SIG-M5 (cell line): ENCODE measurements around the gene CACNB1.
"Not testable (repeated sequence)": the region's sequence is repeated elsewhere in the genome, so short reads cannot be mapped to it uniquely, and the experiment has no call there.

ENCODE experiments used
- DNase-seq: peaks from one replicate; lab custom pipeline; 2025; lab: John Stamatoyannopoulos, UW

Gene CACNB1

DNA sequence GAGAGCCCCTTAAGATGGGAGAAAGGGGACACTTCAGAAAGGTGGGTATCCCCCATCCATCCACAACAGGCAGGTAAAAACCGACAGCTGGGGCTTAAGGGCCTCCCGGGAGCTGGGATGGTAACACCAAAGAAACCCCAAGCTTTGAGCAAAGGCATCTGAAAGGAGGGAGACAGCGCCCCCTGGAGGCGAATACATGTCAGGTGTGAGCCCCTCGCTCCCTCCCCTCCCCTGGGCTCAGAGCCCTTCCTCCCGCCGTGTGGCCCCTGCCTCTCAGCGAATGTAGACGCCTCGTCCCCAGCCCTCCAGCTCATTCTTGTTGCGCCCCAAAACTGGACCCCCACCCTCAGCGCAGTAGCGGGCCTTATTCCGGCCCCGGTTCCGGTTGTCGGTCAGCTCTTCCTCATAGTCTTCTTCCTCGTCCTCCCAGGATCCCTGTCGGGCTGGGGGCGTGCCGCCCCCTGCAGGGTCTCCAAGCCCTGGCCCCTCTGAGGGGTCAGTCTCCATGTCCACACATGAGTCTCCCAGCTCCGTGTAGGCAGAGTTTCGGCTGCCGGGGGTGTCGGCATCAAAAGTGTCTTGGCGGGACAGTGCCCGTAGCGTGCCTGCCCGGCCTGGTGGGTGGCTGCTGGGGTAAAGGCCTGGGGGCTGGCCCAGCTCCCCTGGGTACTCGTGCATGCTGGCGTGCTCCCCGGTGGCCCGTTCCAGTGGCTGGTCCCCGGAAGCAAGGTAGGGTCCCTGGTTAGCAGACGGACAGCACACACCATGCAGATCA is 22.4 kb downstream of the CACNB1 start:
- no peak for DNase-seq

DNA sequence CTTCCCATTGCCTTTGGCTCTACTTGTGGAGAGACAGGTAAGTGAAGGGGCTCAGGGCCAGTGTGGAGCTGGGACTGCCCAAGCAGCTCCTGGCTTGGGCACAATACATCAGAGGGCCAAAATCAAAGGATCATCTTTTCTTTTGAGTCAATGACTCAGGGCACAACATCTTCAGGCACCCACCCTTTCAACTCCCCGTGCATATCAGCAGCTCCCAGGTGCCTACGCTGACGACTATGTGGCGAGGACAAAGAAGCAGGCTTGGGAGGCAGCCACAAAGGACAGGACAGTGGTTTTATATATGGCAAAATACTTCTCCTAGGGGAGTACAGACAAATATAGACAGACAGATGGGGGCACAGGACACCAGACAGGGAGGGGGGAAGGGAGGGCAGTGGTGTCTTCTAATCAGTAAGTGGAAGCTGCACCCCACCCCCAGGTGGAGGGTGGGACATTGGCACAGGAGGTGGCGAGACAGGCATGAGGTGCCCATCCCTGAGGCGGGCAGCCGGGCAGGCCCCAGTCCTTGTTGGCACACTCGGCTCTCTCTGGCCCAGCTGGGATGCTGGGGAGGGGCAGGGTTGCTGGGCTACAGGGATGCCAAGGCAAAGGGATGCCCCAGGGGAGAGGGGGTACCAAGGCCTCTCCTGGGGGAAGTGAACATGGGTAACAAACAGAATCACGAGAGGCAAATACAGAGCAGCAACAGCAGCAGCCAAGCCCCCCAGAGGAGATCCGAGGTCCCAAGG is 23.8 kb downstream of the CACNB1 start:
- DNase-seq = no peak

- no peak for DNase-seq
Measured at GRCh38 chr17:39173080-39173479, 24.4 kb downstream of the CACNB1 start.

GRCh38 chr17:39171933-39172332 is 25.5 kb downstream of the CACNB1 start:
- no peak for DNase-seq

- no peak for DNase-seq
Measured at GRCh38 chr17:39170558-39170957, 26.9 kb downstream of the CACNB1 start.

DNA sequence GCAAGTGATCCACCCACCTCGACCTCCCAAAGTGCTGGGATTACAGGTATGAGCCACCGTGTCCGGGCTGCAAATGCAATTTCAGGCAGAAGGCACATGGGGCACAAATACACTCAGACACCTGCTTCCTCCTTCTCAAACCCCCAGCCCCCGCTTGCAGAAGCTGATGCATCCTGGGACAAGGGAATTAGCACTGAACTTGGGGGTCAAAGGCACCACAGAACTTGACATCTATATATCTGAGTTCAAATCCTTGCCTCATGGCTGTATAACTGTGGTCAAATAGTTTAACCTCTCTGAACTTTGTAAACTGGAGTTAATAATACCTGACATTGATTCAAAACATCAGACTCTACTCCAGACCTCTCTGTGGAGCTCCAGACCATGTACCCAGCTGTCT is 27.4 kb downstream of the CACNB1 start:
- no peak for DNase-seq

- DNase-seq = no peak
Measured at GRCh38 chr17:39169518-39169917, 28.0 kb downstream of the CACNB1 start.

- no peak for DNase-seq
Measured at GRCh38 chr17:39169101-39169500, 28.4 kb downstream of the CACNB1 start.

- DNase-seq = not testable (repeated sequence)
Measured at GRCh38 chr17:39168503-39168902, 29.0 kb downstream of the CACNB1 start.

GRCh38 chr17:39167476-39167875 is 30.0 kb downstream of the CACNB1 start:
- DNase-seq = peak; percentile 86

- DNase-seq = no peak
Measured at GRCh38 chr17:39166437-39167335, 30.8 kb downstream of the CACNB1 start.

DNA sequence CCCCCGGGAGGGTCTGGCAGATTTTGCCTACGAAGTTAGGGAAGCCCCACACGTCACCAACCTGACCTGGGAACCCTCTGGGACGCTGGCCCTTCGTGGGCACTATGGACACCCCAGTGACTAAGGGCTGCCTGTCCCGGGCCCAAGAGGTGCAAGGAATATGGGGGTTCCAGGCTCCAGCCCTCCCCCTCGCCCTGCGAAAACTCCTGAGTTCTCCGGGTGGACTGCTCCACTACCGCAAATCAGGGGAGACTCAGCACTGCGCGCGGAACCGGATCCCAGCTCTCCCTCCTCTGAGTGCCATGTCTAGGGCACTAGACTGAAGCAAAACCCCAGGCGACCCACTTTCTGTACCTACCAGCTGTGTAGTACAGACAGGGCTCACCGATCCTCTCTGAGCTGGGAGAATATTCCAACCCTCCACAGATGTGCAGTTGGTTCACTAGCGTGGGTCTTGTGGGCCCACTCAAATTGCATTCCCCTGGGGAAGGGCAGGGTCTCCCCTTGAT is 31.6 kb downstream of the CACNB1 start, which contains the start of gene ARL5C:
Gene ARL5C, minus strand, starts transcription at position 321 of the 509 bp plus-strand sequence. CDS start 401 bp downstream, outside the sequence.
- DNase-seq = no peak

GRCh38 chr17:39165178-39165840 is 32.2 kb downstream of the CACNB1 start:
- DNase-seq = no peak

DNA sequence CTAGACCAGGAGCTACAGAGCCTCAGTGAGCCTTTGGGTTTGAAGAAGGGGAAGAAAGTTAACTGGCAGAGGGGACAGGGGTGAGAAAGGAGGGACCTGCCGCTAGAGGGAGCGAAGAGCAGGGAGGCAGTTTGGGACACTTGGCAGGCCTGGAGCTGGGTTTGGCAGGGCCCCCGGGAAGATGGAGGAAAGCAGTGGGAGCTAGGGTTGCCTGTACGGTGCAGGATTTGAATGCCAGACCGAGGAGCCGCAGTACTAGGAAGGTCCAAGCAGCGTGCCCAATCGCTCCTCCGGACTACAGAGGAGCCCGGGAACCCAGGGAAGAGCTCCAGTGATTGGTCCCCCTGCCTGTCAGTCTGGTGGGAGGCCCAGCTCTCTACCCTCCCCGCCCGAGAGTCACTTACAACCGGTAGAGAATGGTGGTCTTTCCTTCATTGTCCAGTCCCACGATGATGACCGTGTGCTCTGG is 32.8 kb downstream of the CACNB1 start:
- peak; percentile 34 for DNase-seq

- DNase-seq = no peak
Measured at GRCh38 chr17:39161962-39162361, 35.5 kb downstream of the CACNB1 start.

- no peak for DNase-seq
Measured at GRCh38 chr17:39158623-39159022, 38.8 kb downstream of the CACNB1 start.

DNA sequence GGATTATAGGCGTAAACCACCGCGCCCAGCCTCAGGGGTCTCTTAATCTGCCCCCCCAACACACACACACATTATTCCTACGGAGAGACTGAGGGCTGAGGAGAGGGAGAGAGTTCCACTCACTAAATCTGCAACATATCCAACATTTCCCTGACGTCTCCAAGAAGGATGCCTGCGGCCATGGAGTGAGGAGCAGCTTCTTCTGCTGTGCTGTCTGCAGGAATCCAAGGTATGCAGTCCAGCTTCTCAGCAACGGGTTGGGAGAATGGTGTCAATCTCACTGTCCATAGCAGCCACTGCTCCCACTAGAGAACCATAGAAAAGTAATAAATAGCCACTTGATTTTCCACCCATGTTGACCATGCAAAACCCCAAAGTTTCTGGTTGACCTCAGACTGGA is 41.0 kb downstream of the CACNB1 start:
- DNase-seq = no peak

GRCh38 chr17:39155654-39156053 is 41.8 kb downstream of the CACNB1 start:
- no peak for DNase-seq

DNA sequence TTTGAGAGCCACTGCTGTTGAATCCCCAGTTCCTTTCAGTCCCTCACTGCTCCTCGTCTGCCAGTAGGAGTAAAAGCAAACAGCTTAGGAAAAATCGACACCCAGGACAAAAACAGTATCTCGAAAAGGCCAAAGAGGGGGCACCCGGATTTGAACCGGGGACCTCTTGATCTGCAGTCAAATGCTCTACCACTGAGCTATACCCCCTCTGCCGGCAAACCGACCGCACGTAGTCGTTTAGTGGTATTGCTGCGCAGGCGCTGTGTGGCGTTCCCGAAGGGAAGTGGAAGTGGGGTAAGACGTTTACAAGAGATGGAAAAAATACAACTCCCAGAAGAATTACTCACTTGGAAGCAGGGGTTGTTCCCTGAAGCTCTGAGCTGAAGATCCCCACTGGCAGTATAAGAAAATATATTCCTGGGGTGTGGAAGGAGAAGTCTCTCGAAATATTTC is 43.8 kb downstream of the CACNB1 start:
- peak; percentile 62 for DNase-seq

DNA sequence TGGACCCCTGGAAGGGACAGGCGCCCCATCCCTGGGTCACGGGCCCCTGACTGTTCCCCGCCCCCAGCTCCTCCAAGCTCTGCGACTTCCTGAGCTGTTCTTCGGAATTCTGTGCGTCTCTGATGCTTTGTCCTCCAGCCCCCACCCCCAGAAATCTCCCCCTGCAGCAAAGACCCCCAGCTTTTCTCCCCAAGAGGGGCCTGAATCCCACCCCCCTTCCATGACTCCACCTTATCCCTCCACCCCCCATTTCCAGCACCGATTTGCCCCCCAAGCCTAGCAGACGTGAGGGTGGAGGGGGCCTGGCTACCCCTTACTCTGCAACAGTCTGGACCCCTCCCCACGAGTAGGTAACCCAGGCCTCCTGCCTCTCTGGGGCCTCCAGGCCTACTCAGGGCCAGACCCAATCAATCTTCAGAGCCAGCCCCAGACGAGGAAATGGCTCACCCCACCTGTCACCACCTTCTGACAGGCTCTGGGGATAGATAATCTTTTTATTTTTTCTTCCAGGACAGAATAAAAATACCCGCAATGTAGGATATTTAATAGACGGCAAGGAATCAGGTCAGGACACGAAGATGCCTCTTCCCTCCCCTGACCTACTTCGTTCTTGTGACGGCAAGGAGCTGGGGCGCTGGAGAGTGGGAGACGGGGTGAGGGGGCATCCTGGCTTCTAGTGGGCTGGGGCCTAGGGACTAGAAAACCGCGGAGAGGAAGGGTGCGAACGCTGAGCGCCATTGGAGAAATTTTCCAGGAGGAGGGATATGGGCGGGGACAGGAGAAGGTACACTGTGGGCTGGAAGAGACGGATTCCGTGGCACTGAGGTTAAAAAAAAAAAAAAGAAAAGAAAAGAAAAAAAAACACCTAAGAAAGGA is 45.3 kb downstream of the CACNB1 start:
- no peak for DNase-seq
